Fibroblast of upper back skin (primary cell): Measurements from ENCODE around the gene DLGAP1.

Source experiments
- DNase-seq: peaks from one replicate; pipeline ENCODE4 v3.0.0-alpha.2; 2013

The DLGAP1 gene

GRCh38 chr18:3923750-3924149 is 531.4 kb downstream of the DLGAP1 start:
- peak; percentile 79 for DNase-seq

DNA sequence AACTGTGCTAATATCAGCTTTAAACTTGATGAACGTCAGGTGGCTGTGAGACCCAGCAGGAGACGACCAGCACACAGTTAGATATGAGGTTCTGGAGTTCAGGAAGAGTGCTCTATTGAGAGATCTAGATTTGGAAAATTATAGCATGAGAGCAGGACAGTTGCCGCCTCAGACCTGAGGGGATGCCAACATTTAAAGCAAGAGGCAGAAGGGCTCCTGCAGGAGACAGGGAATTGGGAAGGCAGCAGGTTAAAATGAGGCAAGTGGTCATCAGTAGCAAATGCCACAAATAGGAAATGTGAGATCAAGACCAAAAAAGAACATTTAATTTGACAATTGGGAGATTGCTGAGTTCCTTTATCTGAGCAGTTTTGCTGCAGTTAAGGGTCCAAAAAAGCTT is 533.3 kb downstream of the DLGAP1 start:
- DNase-seq = no peak

GRCh38 chr18:3920832-3921231 is 534.3 kb downstream of the DLGAP1 start:
- no peak for DNase-seq

DNA sequence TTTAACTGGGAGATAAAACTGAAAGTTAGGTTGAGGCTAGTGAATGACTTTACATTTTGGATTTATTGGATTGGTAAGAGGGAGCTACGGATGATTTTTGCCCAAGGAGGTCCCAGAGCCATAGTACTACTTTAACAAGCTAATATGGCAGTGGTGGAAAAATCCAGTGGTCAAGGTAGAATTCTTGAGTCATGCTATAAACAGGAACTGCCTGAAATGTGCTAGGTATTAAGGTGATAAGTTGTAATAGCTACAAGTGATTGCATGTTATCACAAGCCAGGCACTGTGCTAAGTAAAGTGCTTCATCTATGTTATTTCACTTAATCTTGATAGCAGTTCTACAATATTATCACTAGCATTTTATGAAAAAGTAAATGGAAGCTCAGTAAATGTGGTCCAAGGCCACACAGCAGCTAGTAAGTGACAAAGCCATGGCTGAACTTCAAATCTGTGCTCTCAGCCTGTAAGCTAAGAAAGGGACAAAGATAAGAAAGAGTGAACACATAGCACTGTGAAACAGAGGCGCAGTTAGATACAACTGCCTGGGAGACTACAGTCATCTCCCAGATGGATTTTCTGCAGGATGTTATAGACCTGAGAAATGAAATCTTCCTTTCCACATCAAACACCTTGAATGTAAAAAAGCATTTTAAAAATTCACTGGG is 535.6 kb downstream of the DLGAP1 start:
- DNase-seq = no peak

GRCh38 chr18:3916082-3916481 is 539.0 kb downstream of the DLGAP1 start:
- DNase-seq = no peak

DNA sequence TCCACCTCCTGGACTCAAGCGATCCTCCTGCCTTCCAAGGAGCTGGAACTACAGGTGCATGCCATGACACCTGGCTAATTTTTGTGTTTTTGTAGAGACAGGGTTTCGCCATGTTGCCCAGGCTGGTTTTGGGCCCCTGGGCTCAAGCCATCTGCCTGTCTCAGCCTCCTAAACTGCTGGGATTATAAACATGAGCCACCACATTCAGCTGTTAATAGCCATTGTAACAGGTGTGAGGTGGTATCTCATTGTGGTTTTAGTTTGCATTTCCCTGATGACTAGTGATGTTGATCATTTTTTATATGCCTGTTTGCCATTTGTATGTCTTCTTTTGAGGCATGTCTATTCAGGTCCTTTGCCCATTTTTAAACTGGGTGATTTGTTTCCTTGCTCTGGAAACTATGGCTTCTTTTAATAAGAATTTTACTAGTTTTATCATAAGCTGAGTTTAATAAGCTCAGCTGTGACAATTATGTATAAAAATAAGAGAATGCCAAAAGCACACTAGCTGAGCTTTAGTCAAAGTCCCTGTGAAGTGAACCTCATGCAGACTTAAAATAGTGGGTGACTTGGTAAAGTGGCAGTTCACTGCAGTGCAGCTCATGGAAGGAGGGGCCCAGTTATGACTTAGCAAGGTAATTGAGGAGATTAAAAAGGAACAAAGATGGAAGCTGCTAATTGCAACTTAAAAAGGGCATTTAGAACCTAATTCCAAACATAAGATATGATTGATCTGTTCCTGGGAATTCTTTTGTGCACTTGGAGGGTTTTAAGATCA is 540.1 kb downstream of the DLGAP1 start:
- DNase-seq = no peak

DNA sequence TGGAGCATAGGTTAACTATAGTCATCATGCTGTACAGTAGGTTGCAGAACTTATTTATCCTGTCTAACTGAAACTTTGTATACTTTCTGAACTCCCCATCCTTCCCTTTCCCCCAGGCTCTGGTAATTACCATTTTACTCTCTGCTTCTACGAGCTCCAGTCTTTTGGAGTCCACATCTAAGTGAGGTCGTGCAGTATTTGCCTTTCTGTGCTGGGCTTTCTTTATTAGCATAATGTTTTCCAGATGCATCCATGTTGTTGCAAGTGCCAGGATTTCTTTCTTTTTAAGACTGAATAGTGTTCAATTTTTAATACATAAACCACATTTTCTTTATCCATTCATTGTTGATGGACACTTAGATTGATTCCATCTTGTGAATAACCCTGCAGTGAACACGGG is 541.0 kb downstream of the DLGAP1 start:
- DNase-seq = no peak

- no peak for DNase-seq
Measured at GRCh38 chr18:3912705-3913104, 542.4 kb downstream of the DLGAP1 start.

GRCh38 chr18:3911413-3911812 is 543.7 kb downstream of the DLGAP1 start:
- DNase-seq = no peak

DNA sequence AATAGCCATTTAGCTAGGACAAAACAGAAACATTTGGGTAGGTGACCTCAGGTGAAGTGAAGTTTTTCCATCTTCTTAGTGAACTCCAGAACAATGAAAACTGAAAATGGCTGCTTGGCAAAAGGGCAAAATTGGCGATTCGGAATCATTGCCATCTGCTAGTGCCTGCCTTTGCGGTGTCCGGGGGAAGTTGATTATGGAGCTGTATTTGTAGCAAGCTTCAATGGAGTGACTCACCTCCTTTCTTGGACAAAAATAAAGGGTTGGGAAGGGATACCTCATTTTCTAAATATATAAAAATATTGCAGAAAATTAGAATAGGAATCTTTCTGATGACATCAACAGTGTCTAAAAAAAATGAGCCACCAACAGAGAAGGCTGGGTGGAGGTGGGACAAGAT is 544.6 kb downstream of the DLGAP1 start:
- peak; percentile 44 for DNase-seq

GRCh38 chr18:3907955-3908354 is 547.2 kb downstream of the DLGAP1 start:
- no peak for DNase-seq

GRCh38 chr18:3906116-3906750 is 548.9 kb downstream of the DLGAP1 start:
- DNase-seq = no peak

DNA sequence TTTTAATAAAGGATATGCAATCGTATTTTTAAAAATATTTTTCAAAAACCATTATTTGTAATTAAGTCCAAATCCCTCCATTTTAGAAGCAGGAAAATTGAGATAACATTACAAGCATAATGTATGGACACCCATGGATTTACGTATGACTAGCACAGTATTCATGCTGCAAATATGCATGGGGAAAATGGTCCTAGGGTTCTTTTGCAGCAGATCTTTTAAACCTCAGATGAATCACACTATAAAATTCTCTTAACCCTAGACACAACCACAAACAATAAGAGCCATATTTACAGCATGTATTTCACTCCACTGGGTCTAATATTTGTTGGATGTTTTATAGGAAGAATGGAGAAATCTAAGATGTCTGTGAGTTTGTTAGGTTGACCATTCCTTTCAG is 551.8 kb downstream of the DLGAP1 start:
- DNase-seq = peak; percentile 97

GRCh38 chr18:3902676-3903075 is 552.4 kb downstream of the DLGAP1 start:
- DNase-seq = peak; percentile 70

- DNase-seq = no peak
Measured at GRCh38 chr18:3901811-3902210, 553.3 kb downstream of the DLGAP1 start.

GRCh38 chr18:3901042-3901441 is 554.1 kb downstream of the DLGAP1 start:
- no peak for DNase-seq

- no peak for DNase-seq
Measured at GRCh38 chr18:3900327-3900726, 554.8 kb downstream of the DLGAP1 start.

GRCh38 chr18:3898861-3899613 is 556.1 kb downstream of the DLGAP1 start:
- DNase-seq = no peak

GRCh38 chr18:3892152-3892551 is 563.0 kb downstream of the DLGAP1 start:
- no peak for DNase-seq

GRCh38 chr18:3891245-3891644 is 563.9 kb downstream of the DLGAP1 start:
- no peak for DNase-seq

GRCh38 chr18:3889803-3890202 is 565.3 kb downstream of the DLGAP1 start:
- DNase-seq = peak; percentile 87

- no peak for DNase-seq
Measured at GRCh38 chr18:3889121-3889520, 566.0 kb downstream of the DLGAP1 start.

DNA sequence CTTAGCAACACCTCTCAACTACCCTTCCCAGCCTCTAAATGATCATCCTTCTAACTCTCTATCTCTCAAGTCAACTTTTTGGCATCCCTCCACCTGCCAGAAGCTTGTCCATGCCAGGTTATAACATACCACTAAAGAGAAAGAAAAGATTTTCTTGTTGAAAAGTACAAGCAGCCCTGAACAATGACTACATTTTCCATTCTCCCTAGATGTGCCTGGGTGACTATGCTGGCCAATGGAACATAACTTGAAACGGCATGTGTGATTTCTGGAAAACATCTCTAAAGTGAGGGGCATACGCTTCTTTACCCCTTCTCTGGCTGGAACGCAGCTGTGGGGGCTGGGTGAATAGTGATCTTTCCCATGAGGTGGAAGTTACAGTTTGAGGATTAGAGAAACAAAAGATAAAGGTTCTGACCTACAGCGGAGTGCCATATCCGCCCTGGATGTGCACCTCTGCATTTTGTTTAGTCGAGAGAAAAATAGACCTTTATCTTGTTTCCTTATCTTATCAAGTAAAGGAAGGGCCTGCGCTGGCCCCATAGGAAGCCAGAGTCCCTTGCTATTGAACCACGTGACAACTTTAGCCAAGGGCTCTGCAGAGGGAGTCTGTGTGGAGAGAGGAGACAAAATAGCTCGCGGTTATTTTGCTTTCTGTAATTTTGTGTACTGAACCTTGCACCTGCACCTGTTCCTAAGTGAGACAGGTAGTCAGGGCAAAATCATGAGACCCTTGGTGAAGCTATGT is 568.4 kb downstream of the DLGAP1 start:
- no peak for DNase-seq
